ENCODE data around the gene TYK2. TPM values are rescaled to one million over a fixed set of nuclear protein-coding genes. Genes with fewer than 3 reads are reported as not detected.
"Not testable (repeated sequence)": the region's sequence is repeated elsewhere in the genome, so short reads cannot be mapped to it uniquely, and the experiment has no call there.

Gene TYK2
- total and polyA plus RNA-seq, 8 donors, result 120 to 185 (median 151) TPM

DNA sequence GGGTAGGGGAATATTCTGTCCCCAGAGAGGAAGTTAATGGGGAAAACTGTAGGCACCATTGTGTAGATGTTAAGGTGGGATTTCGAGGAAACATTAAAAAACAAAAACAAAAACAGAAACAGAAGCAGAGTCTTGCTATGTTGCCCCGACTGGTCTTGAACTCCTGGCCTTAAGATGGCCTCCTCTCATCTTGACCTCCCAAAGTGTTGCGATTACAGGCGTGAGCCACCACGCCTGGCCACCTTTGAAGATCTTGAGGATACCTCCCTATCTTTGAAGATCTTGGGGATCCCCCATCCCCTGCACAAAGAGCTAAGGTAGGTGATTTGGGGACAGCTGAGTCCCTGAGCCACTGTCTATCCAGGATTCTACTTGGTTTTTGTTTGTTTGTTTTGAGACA, 40.4 kb downstream of the TYK2 start:
- peak overlapping the region in 1 of 2 donors; percentile 81 for H3K27ac ChIP-seq
- intact Hi-C loops (cut with DNase I), result no loop called here

DNA sequence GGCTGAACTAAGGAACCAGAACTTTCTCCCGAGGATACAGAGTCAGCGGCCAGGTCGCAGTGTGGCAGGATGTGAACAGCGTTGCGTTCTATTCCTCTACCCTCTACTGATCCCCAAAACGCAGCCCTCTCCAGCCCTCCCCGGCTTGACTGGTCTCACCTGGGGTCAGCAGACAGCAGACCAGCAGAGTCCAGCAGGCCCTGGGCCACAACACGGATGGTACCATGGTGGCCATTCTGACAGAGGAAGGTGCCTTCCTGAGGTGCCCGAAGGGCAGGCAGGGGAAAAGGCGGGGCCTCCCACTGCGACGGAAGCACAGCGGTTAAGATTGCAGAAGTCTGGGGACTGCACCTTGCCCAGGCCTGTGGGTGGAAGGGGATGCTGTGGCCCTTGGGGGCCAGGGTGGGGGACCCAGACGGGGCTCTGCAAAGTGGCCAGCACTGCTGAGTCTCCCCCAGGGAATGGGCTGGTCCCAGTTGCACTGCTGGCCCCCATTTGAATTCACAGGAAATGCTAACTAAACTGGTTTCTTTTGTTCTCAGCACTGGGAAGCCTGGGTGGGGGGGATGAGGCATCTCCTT, 40.9 kb downstream of the TYK2 start, which contains the start of gene ICAM3:
ICAM3 (minus strand) TSS at position 245 of the 581 bp plus-strand sequence; CDS start at position 235, 10 bp downstream.
- TF ChIP-seq, protein P1, sequence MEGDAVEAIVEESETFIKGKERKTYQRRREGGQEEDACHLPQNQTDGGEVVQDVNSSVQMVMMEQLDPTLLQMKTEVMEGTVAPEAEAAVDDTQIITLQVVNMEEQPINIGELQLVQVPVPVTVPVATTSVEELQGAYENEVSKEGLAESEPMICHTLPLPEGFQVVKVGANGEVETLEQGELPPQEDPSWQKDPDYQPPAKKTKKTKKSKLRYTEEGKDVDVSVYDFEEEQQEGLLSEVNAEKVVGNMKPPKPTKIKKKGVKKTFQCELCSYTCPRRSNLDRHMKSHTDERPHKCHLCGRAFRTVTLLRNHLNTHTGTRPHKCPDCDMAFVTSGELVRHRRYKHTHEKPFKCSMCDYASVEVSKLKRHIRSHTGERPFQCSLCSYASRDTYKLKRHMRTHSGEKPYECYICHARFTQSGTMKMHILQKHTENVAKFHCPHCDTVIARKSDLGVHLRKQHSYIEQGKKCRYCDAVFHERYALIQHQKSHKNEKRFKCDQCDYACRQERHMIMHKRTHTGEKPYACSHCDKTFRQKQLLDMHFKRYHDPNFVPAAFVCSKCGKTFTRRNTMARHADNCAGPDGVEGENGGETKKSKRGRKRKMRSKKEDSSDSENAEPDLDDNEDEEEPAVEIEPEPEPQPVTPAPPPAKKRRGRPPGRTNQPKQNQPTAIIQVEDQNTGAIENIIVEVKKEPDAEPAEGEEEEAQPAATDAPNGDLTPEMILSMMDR (IDR thresholded peaks at IDR 0.05), result no peak
- intact Hi-C loops (cut with DNase I), result no loop called here
- Histone ChIP-seq H3K36me3 (peaks cover 0 to 9% of the 10 kb centered on the region in 2 donors), H3K4me1 (peaks cover 0 to 48% of the 10 kb centered on the region in 2 donors), H3K27ac (peak within 1 kb of the TSS in 1 of 2 donors; percentile 81), H3K4me3 (peak within 1 kb of the TSS in 1 of 2 donors; percentile 41), H3K9me3 (no peaks in the 10 kb centered on the region), H3K27me3 (no peaks in the 10 kb centered on the region)
- DNase-seq, result peak in 2 of 4 donors; percentile 70 to 94
- ATAC-seq, result no peak

More for the DNA sequence above, 40.4 kb downstream of the TYK2 start:
- Histone ChIP-seq H3K4me3 (no peak overlapping the region), H3K9me3 (no peaks in the 10 kb centered on the region), H3K4me1 (peaks cover 0 to 45% of the 10 kb centered on the region in 2 donors), H3K27me3 (no peaks in the 10 kb centered on the region), H3K36me3 (peaks cover 0 to 9% of the 10 kb centered on the region in 2 donors)
- ATAC-seq, result no peak
- TF ChIP-seq, protein P1 (IDR thresholded peaks at IDR 0.05), result no peak
- DNase-seq, result no peak

DNA sequence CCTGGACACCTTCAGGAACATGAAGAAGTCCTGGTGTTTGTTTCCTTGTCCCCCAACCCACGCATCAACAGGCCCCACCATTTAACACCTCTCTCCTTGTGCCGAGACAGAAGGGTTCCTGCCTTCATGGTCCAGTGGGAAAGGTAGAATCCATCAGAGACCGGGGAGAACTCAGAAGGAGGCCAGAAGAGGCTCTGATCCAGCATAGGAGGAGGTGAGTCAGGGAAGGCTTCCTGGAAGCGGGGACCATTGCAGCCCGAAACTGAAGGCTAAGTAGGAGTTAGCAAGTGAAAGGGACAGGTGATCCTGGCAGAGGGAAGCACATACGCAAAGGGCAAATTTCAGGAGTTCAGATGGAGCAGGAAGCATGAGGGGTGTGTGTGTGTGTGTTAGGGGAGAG, 41.4 kb downstream of the TYK2 start:
- H3K9me3 ChIP-seq, result no peaks in the 10 kb centered on the region
- ATAC-seq (no peak), DNase-seq (no peak)
- peak overlapping the region in 1 of 2 donors; percentile 41 for H3K4me3 ChIP-seq
- no peaks in the 10 kb centered on the region for H3K27me3 ChIP-seq
- peaks cover 0 to 9% of the 10 kb centered on the region in 2 donors for H3K36me3 ChIP-seq
- TF ChIP-seq, protein P1 (IDR thresholded peaks at IDR 0.05), result no peak
- peak overlapping the region in 1 of 2 donors; percentile 81 for H3K27ac ChIP-seq
- H3K4me1 ChIP-seq, result peaks cover 0 to 54% of the 10 kb centered on the region in 2 donors
- intact Hi-C loops (cut with DNase I), result no loop called here

DNA sequence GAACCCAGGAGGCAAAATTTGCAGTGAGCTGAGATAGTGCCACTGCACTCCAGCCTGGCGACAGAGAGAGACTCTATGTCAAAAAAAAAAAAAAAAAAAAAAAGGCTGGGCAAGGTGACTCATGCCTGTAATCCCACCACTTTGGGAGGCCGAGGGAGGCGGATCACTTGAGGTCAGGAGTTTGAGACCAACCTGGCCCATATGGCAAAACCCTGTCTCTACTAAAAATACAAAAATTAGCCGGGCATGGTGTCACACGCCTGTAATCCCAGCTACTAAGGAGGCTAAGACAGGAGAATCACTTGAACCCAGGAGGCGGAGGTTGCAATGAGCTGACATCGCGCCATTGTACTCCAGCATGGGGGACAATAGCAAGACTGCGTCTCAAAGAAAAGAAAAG, 43.6 kb downstream of the TYK2 start:
- H3K4me1 ChIP-seq, result peaks cover 10 to 69% of the 10 kb centered on the region in 2 donors
- H3K9me3 ChIP-seq; intact Hi-C loops (cut with DNase I); H3K36me3 ChIP-seq; ATAC-seq; H3K27ac ChIP-seq; H3K4me3 ChIP-seq; DNase-seq; H3K27me3 ChIP-seq: not testable (repeated sequence)

DNA sequence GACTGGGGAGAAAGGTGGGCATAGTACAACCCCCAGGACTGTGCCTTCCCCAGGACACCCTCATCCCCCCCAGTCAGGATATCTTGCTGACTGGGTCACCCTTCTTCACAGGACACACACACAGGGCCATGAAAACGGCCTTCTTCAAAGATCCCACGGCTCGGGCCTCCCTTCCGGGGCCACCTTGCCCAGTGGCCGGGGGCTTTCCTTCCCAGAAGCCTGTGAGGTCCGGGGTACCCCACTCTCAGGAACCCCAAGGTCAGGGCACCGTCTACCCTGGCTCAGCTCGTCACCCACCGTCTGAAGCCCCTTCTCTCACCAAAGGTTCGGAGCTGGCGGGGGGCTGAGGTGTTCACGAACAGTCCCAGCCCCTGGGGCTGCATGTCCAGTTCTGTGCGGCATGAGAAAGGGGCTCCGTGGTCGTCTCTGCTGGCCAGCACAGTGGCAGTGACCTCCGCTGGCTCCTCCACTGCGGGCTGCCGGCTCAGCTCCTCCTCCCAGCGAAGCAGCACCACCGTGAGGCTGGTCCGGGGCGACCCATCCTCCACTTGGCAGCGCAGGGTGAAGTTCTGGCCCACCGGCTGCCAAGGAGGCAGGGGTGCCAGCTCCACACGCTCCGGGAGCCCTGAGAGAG, 44.9 kb downstream of the TYK2 start:
- H3K27me3 ChIP-seq, result no peaks in the 10 kb centered on the region
- no peak overlapping the region for H3K4me3 ChIP-seq
- H3K9me3 ChIP-seq, result no peaks in the 10 kb centered on the region
- H3K36me3 ChIP-seq, result peaks cover 0 to 13% of the 10 kb centered on the region in 2 donors
- H3K4me1 ChIP-seq, result peaks cover 10 to 74% of the 10 kb centered on the region in 2 donors
- no peak for DNase-seq
- H3K27ac ChIP-seq, result peak overlapping the region in 1 of 2 donors; percentile 87
- intact Hi-C loops (cut with DNase I), result no loop called here
- ATAC-seq, result no peak
- TF ChIP-seq, protein P1 (IDR thresholded peaks at IDR 0.05), result no peak
